ENCODE measurements around the gene RANBP3L.

The RANBP3L gene

GRCh38 chr5:36253575-36253974, 48.1 kb downstream of the RANBP3L start:
- DNase-seq (ENCODE audit: low spot score) = no peak
- TF ChIP-seq CTCF (IDR thresholded peaks at IDR 0.05; ENCODE audit: extremely low read depth, insufficient read depth, missing control alignments) = no peak
- in situ Hi-C loops (cut with MboI; ENCODE audit: low pct_unique_long_range_greater_than_20kb, low sequenced_read_pairs, unreplicated experiment) = loop anchor here (25.0 kb wide), 1 partner anchor 434 kb away; no protein-coding TSS in a partner anchor

- in situ Hi-C loops (cut with MboI; ENCODE audit: low pct_unique_long_range_greater_than_20kb, low sequenced_read_pairs, unreplicated experiment) = loop anchor here (25.0 kb wide), 1 partner anchor 434 kb away; no protein-coding TSS in a partner anchor
- DNase-seq (ENCODE audit: low spot score) = no peak
- TF ChIP-seq CTCF (IDR thresholded peaks at IDR 0.05; ENCODE audit: extremely low read depth, insufficient read depth, missing control alignments) = no peak
Measured at GRCh38 chr5:36252722-36253365, 48.9 kb downstream of the RANBP3L start.

GRCh38 chr5:36251218-36251617, 50.5 kb downstream of the RANBP3L start:
- TF ChIP-seq CTCF (IDR thresholded peaks at IDR 0.05; ENCODE audit: extremely low read depth, insufficient read depth, missing control alignments) = no peak
- in situ Hi-C loops (cut with MboI; ENCODE audit: low pct_unique_long_range_greater_than_20kb, low sequenced_read_pairs, unreplicated experiment) = loop anchor here (25.0 kb wide), 1 partner anchor 436 kb away; no protein-coding TSS in a partner anchor
- no peak for DNase-seq (ENCODE audit: low spot score)

GRCh38 chr5:36250427-36250826, 51.3 kb downstream of the RANBP3L start:
- in situ Hi-C loops (cut with MboI; ENCODE audit: low pct_unique_long_range_greater_than_20kb, low sequenced_read_pairs, unreplicated experiment) = loop anchor here (25.0 kb wide), 1 partner anchor 437 kb away; no protein-coding TSS in a partner anchor
- DNase-seq (ENCODE audit: low spot score) = no peak
- TF ChIP-seq CTCF (IDR thresholded peaks at IDR 0.05; ENCODE audit: extremely low read depth, insufficient read depth, missing control alignments) = no peak

- in situ Hi-C loops (cut with MboI; ENCODE audit: low pct_unique_long_range_greater_than_20kb, low sequenced_read_pairs, unreplicated experiment) = no loop called here
- no peak for TF ChIP-seq CTCF (IDR thresholded peaks at IDR 0.05; ENCODE audit: extremely low read depth, insufficient read depth, missing control alignments)
- no peak for DNase-seq (ENCODE audit: low spot score)
Measured at GRCh38 chr5:36246036-36246800, 55.5 kb downstream of the RANBP3L start.

GRCh38 chr5:36244076-36244475, 57.6 kb downstream of the RANBP3L start:
- no peak for TF ChIP-seq CTCF (IDR thresholded peaks at IDR 0.05; ENCODE audit: extremely low read depth, insufficient read depth, missing control alignments)
- in situ Hi-C loops (cut with MboI; ENCODE audit: low pct_unique_long_range_greater_than_20kb, low sequenced_read_pairs, unreplicated experiment) = no loop called here
- DNase-seq (ENCODE audit: low spot score) = no peak
